Measurements from ENCODE around the gene NCAPD3. TPM values are rescaled to one million over a fixed set of nuclear protein-coding genes. Genes with fewer than 3 reads are reported as not detected.

The NCAPD3 gene
- polyA plus RNA-seq, 3 donors from 2014 or later, result 6.9 to 16.7 (median 11.4) TPM

DNA sequence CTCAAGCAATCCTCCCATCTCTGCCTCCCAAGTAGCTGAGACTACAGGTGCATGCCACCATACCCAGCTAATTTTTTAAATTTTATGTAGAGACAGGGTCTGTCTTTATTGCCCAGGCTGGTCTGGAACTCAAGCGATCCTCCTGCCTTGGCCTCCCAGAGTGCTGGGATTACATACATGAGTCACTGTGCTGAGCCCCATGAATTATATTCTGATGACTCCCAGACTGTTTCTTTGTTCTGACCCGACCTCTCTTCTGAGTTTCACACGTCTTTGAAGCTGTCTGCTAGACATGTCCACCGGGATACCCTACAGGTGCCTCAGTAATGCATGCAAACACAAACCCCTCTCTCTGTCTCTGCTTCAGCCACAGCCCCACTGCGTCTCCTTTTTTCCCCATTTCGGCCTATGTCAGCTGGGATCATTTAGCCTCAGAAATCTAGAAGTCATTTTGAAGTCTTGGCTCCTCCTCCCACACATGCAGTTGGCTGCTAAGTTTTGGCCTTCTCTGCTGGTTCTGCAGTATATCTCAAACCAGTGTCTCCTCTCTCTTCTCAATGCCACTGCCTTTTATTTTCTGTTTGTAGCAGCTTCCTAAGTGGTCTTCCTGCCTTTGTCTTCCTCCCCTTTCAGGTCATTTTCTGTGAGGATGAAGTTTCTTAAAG is 5.5 kb upstream of the NCAPD3 start:
- peaks cover 0 to 8% (median 8%) of the 10 kb centered on the region in 3 donors for H3K36me3 Mint-ChIP-seq
- H3K27me3 Mint-ChIP-seq (ENCODE audit: low read depth in 3 of 3), result peaks cover 7 to 19% (median 10%) of the 10 kb centered on the region in 3 donors
- peaks cover 90 to 95% of the 10 kb centered on the region in 2 donors for H3K4me1 Mint-ChIP-seq
- peak overlapping the region; percentile 7 to 76 (median 40) for H3K27ac Mint-ChIP-seq
- peaks cover 0 to 1% (median 0%) of the 10 kb centered on the region in 6 donors for H3K9me3 Mint-ChIP-seq
- H3K4me3 Mint-ChIP-seq, result peak overlapping the region; percentile 44 to 87 (median 70)
- no peak for DNase-seq

DNA sequence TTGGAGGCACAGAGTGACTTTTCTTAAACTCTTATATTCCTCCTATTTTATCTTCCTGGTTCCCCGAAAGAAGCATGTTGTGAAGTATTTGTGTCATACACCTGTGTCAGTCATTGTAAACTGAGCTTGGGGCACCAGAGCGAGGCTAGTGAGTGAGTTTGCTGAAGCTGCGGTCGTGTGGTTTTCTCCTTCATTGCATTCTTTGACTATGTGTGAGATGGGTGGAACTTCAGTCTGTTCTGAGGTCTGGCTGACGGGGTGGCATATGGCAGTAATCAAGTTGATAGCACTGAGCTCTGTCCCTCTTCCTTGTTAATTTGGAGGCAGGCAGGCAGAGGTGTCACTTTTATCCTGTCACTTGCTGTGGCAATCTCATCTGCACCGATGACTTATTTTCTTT is 4.9 kb upstream of the NCAPD3 start:
- peaks cover 89 to 91% of the 10 kb centered on the region in 2 donors for H3K4me1 Mint-ChIP-seq
- H3K27me3 Mint-ChIP-seq (ENCODE audit: low read depth in 3 of 3), result peaks cover 13 to 25% (median 16%) of the 10 kb centered on the region in 3 donors
- H3K9me3 Mint-ChIP-seq, result peaks cover 0 to 1% (median 0%) of the 10 kb centered on the region in 6 donors
- peak overlapping the region in 4 of 6 donors; percentile 0 to 76 (median 16) for H3K27ac Mint-ChIP-seq
- H3K4me3 Mint-ChIP-seq, result peak overlapping the region; percentile 44 to 87 (median 70)
- peak; percentile 53 to 71 (median 62) for DNase-seq
- H3K36me3 Mint-ChIP-seq, result peaks cover 0 to 8% (median 8%) of the 10 kb centered on the region in 3 donors

DNA sequence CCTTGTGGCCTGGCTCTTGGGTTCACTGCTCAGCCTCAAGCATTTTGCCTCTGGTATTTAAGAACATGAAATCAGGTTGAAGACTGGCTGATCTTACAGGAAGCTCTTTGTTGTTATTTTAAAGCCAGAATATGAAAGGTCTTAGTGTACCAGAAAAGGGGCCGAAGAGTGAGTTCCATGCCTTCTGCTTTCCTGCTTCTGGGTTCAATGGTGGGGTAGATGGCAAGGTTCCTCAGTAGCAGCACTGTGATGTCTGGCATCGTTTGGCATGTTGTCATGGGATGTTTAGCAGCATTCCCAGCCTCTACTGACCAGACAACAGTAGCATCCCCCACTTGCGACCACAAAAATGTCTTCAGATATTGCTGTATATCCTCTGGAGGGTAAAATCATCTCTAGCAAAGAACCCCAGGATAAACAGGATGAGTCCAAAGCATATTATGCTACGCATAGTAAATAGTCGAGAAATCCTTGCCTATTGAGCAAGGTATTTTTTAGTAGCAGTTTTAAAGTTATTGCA is 3.1 kb upstream of the NCAPD3 start:
- Mint-ChIP-seq H3K36me3 (peaks cover 0 to 8% (median 8%) of the 10 kb centered on the region in 3 donors), H3K9me3 (peaks cover 0 to 1% (median 0%) of the 10 kb centered on the region in 6 donors), H3K27me3 (ENCODE audit: low read depth in 3 of 3) (peaks cover 11 to 25% (median 13%) of the 10 kb centered on the region in 3 donors), H3K4me1 (peaks cover 85 to 89% of the 10 kb centered on the region in 2 donors), H3K4me3 (peak overlapping the region; percentile 64 to 97 (median 95)), H3K27ac (peak overlapping the region in 2 of 6 donors; percentile 10)
- no peak for DNase-seq

DNA sequence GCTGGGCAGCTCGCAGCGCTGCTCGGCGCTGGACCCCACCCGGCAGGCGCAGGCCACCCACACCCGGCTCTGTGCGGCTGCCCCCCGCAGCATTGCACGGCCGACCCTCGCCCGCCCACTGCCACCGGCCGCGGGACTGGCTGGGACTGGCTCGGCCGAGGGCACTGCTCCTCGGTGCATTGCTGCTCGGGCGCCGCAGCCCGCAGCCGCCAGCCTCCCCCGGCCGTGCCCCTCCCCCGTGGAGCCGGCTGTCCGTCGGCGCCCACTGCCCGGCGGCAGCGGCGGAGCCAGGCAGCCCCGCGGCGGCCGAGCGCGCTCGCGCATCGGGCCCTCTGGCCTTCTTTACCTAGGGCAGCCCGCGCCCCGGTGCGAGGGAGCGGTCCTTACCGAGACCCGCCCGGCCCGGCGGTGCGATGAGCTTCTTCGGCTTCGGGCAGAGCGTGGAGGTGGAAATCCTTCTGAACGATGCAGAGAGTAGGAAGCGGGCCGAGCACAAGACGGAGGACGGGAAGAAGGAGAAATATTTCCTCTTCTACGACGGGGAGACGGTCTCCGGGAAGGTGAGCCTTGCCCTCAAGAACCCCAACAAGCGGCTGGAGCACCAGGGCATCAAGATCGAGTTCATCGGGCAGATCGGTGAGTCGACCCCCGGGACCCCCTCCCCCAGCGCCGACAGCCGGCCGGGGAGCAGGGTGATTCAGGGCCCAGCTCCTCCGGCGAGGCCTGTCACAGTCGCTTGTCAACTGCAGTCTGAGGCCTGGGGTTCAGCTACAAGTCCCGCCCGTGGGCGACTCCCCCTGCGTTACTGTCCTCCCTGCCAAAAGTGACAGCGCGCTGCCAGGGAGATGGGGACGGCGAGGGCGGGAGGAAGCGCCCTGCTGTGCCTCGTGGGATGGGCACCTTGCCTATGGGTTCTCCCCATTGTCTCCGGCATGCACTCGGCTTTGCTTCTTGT is 1.2 kb upstream of the NCAPD3 start:
- H3K27ac Mint-ChIP-seq, result peak overlapping the region; percentile 76 to 92 (median 84)
- peak overlapping the region; percentile 95 to 97 (median 96) for H3K4me3 Mint-ChIP-seq
- DNase-seq, result peak in 2 of 3 donors; percentile 30 to 34
- peaks cover 67 to 71% of the 10 kb centered on the region in 2 donors for H3K4me1 Mint-ChIP-seq
- H3K27me3 Mint-ChIP-seq (ENCODE audit: low read depth in 3 of 3), result peaks cover 11 to 25% (median 13%) of the 10 kb centered on the region in 3 donors
- H3K9me3 Mint-ChIP-seq, result no peaks in the 10 kb centered on the region
- H3K36me3 Mint-ChIP-seq, result peaks cover 0 to 14% (median 11%) of the 10 kb centered on the region in 3 donors

DNA sequence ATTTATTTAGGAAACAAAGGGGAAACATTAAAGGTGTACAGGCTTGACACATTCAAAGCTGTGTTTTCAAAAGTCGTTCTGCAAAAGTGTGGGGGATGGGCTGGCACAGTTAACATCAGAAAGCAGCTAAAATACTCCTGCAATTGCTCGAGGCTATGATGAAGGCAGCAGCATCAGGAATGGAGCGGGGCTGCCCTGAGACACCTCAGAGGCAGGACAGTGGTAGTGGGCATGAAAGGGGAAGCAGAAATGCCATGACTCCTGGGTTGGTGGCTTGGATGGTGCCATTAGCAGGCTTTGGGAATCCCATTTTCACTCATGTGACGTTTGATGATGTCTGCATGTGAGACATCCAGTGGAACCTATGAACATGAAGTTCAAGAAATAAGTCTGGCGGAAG is 646 bp downstream of the NCAPD3 start:
- peaks cover 10 to 23% (median 13%) of the 10 kb centered on the region in 3 donors for H3K27me3 Mint-ChIP-seq (ENCODE audit: low read depth in 3 of 3)
- no peaks in the 10 kb centered on the region for H3K9me3 Mint-ChIP-seq
- DNase-seq, result no peak
- peak overlapping the region; percentile 93 to 97 (median 96) for H3K4me3 Mint-ChIP-seq
- peaks cover 11 to 24% (median 20%) of the 10 kb centered on the region in 3 donors for H3K36me3 Mint-ChIP-seq
- H3K27ac Mint-ChIP-seq, result peak overlapping the region; percentile 73 to 96 (median 88)
- peaks cover 48 to 53% of the 10 kb centered on the region in 2 donors for H3K4me1 Mint-ChIP-seq

DNA sequence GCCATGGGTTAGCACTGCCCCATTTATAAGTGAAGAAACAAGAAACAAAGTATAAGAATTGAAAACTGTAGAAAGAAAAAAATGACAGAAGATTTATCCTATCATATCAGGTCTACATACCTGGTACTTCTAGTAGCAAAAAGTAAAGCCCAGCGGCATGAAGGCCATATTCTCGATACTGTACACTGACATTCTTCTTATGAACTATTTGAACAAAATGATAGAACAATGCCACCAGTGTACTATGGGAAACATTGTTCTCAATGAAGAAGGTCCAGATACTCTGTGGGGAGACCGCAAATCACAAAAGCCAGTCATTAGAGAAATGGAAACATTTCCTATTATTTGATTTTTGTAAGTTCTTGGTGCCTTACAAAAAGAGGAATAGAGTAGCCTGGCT is 7.0 kb downstream of the NCAPD3 start:
- H3K4me3 Mint-ChIP-seq, result no peak overlapping the region

DNA sequence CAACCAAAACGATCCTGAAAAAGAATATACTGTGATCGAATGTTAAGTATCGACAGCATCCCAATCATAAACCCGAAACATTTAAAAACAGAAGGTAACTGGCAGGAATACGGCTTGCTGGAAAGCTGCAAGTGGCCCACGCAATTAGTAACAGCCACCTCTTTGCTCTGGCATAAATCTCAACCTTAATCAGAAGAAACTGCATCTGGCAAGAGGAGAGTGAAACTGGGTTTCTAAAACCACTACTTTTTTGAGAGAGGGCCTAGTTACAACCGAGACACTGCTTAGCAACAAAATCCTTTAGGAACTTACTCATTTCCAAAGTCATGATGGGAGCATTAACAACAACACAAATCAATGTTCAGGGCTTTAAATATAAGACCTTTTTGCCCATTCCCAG is 7.9 kb downstream of the NCAPD3 start:
- Mint-ChIP-seq H3K36me3 (peaks cover 18 to 25% (median 19%) of the 10 kb centered on the region in 3 donors), H3K4me1 (no peaks in the 10 kb centered on the region), H3K27ac (no peak overlapping the region), H3K4me3 (no peak overlapping the region), H3K27me3 (ENCODE audit: low read depth in 3 of 3) (peaks cover 0 to 3% (median 0%) of the 10 kb centered on the region in 3 donors), H3K9me3 (no peaks in the 10 kb centered on the region)
- DNase-seq, result no peak

More for the DNA sequence above, 7.0 kb downstream of the NCAPD3 start:
- Mint-ChIP-seq H3K9me3 (no peaks in the 10 kb centered on the region), H3K27ac (no peak overlapping the region), H3K4me1 (peaks cover 0 to under 1% of the 10 kb centered on the region in 2 donors), H3K36me3 (peaks cover 16 to 25% (median 18%) of the 10 kb centered on the region in 3 donors), H3K27me3 (ENCODE audit: low read depth in 3 of 3) (peaks cover 0 to 3% (median 0%) of the 10 kb centered on the region in 3 donors)
- no peak for DNase-seq

DNA sequence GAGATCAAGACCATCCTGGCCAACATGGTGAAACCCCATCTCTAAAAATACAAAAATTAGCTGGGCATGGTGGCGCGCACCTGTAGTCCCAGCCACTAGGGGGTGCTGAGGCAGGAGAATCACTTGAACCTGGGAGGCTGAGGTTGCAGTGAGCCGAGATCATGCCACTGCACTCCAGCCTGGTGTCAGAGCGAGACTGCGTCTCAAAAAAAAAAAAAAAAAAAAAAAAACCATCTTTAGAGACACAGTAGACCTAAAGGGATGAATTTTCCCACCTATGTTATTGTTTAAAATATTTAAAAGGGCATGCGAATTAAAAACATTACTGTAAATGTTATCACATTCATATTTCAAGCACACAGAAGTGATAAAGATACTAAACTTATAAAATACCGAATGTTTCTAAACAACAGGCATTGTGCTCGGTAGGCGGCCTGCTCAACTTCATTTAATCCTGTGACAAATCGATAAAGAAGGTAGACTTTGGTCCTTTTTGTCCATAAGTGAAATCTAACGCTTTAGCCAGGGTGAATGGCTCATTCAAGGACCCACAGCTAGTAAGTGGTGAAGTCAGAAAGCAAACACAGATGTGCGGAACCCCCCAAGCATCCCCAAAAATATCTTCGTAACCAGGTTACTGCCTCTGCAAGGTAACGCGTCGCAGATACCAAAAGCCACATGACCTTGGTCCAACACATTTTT is 16.1 kb downstream of the NCAPD3 start:
- H3K9me3 Mint-ChIP-seq, result no peaks in the 10 kb centered on the region
- H3K36me3 Mint-ChIP-seq, result peaks cover 7 to 47% (median 24%) of the 10 kb centered on the region in 3 donors
- no peak overlapping the region for H3K4me3 Mint-ChIP-seq
- no peaks in the 10 kb centered on the region for H3K4me1 Mint-ChIP-seq
- peak; percentile 48 to 66 (median 56) for DNase-seq
- no peaks in the 10 kb centered on the region for H3K27me3 Mint-ChIP-seq (ENCODE audit: low read depth in 3 of 3)
- no peak overlapping the region for H3K27ac Mint-ChIP-seq

DNA sequence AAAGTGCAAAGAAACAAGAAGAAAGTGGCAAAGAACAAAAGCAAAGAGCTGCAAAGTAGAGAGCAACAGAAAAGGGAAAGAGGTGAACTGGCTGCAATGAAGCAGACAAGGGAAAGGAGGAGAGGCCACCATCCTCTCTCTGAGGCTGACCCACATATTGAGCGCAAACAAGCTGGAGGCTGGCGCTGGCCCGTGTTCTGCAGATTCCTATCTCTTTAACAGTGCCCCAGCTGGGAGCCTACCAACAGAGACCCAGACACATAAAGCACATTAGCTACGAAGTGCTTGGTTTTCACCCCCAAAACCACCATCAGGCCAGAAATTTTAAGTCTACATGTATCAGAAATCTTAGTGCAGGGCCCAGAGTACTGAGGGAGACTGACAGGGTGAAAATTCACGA is 17.6 kb downstream of the NCAPD3 start:
- Mint-ChIP-seq H3K4me1 (no peaks in the 10 kb centered on the region), H3K27ac (no peak overlapping the region), H3K36me3 (peaks cover 18 to 55% (median 34%) of the 10 kb centered on the region in 3 donors), H3K27me3 (ENCODE audit: low read depth in 3 of 3) (no peaks in the 10 kb centered on the region), H3K9me3 (no peaks in the 10 kb centered on the region), H3K4me3 (no peak overlapping the region)
- no peak for DNase-seq

DNA sequence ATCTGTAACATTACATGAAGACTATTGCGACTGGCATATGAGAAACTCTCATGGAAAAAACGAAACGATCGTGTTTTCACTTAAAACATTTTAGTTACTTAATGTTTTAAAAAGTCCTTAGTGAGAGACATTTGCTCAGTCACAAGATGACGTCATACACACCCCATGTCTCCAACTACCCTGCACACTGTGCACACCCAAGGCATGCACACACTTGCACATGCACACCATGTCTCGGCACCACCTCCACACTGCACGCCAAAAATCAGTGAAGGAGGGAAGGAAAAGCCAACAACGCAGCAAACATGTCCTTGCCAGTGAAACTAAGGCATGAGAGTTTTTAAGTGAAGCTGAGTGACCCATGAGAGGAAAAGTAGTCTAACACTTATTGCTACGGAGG is 18.0 kb downstream of the NCAPD3 start:
- Mint-ChIP-seq H3K27ac (no peak overlapping the region), H3K36me3 (peaks cover 19 to 58% (median 35%) of the 10 kb centered on the region in 3 donors), H3K4me3 (no peak overlapping the region), H3K9me3 (no peaks in the 10 kb centered on the region), H3K4me1 (no peaks in the 10 kb centered on the region), H3K27me3 (ENCODE audit: low read depth in 3 of 3) (no peaks in the 10 kb centered on the region)
- no peak for DNase-seq

DNA sequence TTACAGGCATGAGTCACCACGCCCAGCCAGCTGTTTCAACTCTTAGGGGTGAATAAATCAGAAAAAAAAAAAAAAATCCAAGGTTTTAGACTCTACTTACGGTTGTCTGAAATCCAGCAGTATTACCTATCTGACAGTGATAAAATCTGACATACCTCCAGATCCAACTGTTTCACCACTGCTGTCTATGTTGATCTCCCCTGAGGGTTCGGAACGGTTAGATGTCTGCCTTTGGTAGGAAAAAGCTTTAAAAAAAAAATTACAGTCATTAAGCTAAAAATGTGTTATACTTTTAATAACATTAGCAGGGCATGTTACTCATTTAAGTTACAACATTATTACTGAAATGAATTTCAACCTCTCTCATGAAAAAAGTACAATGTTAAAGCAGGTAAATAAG is 21.1 kb downstream of the NCAPD3 start:
- H3K4me1 Mint-ChIP-seq, result no peaks in the 10 kb centered on the region
- no peak overlapping the region for H3K27ac Mint-ChIP-seq
- H3K27me3 Mint-ChIP-seq (ENCODE audit: low read depth in 3 of 3), result no peaks in the 10 kb centered on the region
- no peaks in the 10 kb centered on the region for H3K9me3 Mint-ChIP-seq
- no peak overlapping the region for H3K4me3 Mint-ChIP-seq
- H3K36me3 Mint-ChIP-seq, result peaks cover 36 to 72% (median 43%) of the 10 kb centered on the region in 3 donors
- DNase-seq, result no peak

DNA sequence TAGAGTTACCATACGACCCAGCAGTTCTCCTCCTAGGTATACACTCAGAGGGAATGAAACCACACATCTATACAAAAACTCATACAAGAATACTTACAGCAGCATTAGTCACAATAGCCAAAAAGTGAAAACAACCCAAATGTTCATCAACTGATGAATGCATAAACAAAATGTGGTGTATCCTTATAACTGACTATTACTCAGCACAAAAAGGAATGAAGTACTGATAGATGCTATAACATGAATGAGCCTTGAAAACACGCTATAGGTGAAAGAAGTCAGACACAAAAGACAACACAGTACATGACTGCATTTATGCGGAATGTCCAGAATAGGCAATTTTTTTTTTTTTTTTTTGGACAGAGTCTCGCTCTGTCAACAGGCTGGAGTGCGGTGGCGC is 23.1 kb downstream of the NCAPD3 start:
- Mint-ChIP-seq H3K4me1 (peaks cover 5 to 7% of the 10 kb centered on the region in 2 donors), H3K27me3 (ENCODE audit: low read depth in 3 of 3) (no peaks in the 10 kb centered on the region), H3K27ac (no peak overlapping the region), H3K9me3 (no peaks in the 10 kb centered on the region), H3K4me3 (no peak overlapping the region), H3K36me3 (peaks cover 37 to 72% (median 46%) of the 10 kb centered on the region in 3 donors)
- DNase-seq, result no peak

DNA sequence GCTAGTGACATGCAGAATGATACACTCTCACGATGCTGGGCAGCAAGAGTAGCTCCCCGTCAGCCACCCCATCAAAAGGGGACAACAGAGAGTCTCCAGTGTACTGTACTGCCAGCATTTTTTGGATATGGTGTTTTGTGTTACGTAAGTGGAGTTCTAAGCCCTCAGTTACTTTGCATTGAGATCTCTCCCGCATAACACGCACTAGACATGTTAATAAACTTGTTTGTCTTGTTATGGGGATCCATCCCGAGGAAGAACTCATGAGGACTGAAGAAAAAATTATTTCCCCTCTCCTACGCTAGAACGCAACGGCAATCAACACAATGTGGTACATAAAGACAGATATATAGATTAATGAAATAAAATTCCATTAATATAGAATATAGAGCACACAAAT is 24.2 kb downstream of the NCAPD3 start:
- H3K27me3 Mint-ChIP-seq (ENCODE audit: low read depth in 3 of 3), result no peaks in the 10 kb centered on the region
- H3K27ac Mint-ChIP-seq, result no peak overlapping the region
- H3K4me3 Mint-ChIP-seq, result no peak overlapping the region
- H3K9me3 Mint-ChIP-seq, result no peaks in the 10 kb centered on the region
- H3K36me3 Mint-ChIP-seq, result peaks cover 32 to 69% (median 46%) of the 10 kb centered on the region in 3 donors
- no peak for DNase-seq
- H3K4me1 Mint-ChIP-seq, result peaks cover 5 to 7% of the 10 kb centered on the region in 2 donors

Data from immature natural killer cell (primary cell).